ENCODE data around the gene ZNF597.

ZNF597 gene

GRCh38 chr16:3454631-3455147, 11.4 kb upstream of the ZNF597 start:
- DNase-seq (ENCODE audit: low read depth), result no peak

- no peak for DNase-seq (ENCODE audit: low read depth)
These were observed 10.8 kb upstream of the ZNF597 start for GRCh38 chr16:3454093-3454492.

GRCh38 chr16:3444032-3444388, 706 bp upstream of the ZNF597 start:
- DNase-seq (ENCODE audit: low read depth), result no peak

- DNase-seq (ENCODE audit: low read depth), result no peak
These were observed 3.7 kb downstream of the ZNF597 start for GRCh38 chr16:3439637-3440036.

- DNase-seq (ENCODE audit: low read depth), result no peak
These were observed 8.9 kb downstream of the ZNF597 start for GRCh38 chr16:3434373-3434772.

GRCh38 chr16:3431779-3432219, 11.5 kb downstream of the ZNF597 start:
- peak; percentile 98 for DNase-seq (ENCODE audit: low read depth)

GRCh38 chr16:3413730-3414379, 29.4 kb downstream of the ZNF597 start:
- DNase-seq (ENCODE audit: low read depth), result no peak

GRCh38 chr16:3408561-3409197, 34.6 kb downstream of the ZNF597 start:
- no peak for DNase-seq (ENCODE audit: low read depth)

GRCh38 chr16:3401719-3402397, 41.4 kb downstream of the ZNF597 start:
- no peak for DNase-seq (ENCODE audit: low read depth)

- peak; percentile 97 for DNase-seq (ENCODE audit: low read depth)
These were observed 42.3 kb downstream of the ZNF597 start, which contains the start of the genes ZNF174 and ZSCAN32 for GRCh38 chr16:3400779-3401688. TSS of gene ZNF174 (plus strand) at chr16:3401215. CDS start at chr16:3402005, 790 bp downstream. TSS of gene ZSCAN32 (minus strand) at chr16:3401004. CDS start at chr16:3397557, 3,447 bp downstream.

GRCh38 chr16:3400446-3400778, 42.9 kb downstream of the ZNF597 start:
- DNase-seq (ENCODE audit: low read depth), result no peak

GRCh38 chr16:3389663-3390338, 53.5 kb downstream of the ZNF597 start:
- no peak for DNase-seq (ENCODE audit: low read depth)

GRCh38 chr16:3388325-3388724, 55.0 kb downstream of the ZNF597 start:
- DNase-seq (ENCODE audit: low read depth), result no peak

GRCh38 chr16:3383045-3383448, 60.3 kb downstream of the ZNF597 start:
- DNase-seq (ENCODE audit: low read depth), result no peak

Measured in CMK (cell line).